Astrocyte (in vitro differentiated cells and primary cell): ENCODE measurements around the gene TEPSIN. TPM values are rescaled to one million over a fixed set of nuclear protein-coding genes. Genes with fewer than 3 reads are reported as not detected.

Experiments
- DNase-seq: peaks from one replicate; pipeline ENCODE4 v3.0.0-alpha.2; 2010; ENCODE audit warnings: low read depth
- FAIRE-seq: peaks from 2 replicates; lab custom pipeline; 2011; peaks lifted over from hg19 to GRCh38; lab: Jason Lieb, UNC
- H2AFZ ChIP-seq: 2 replicates; pipeline ENCODE4 v1.6.0; 2012; ENCODE audit warnings: low read depth, low read length, inconsistent platforms
- H3K27ac ChIP-seq: 2 replicates; pipeline ENCODE4 v1.5.1; 2011; ENCODE audit warnings: low read depth, low read length, inconsistent platforms
- H3K27me3 ChIP-seq: 2 replicates; pipeline ENCODE4 v1.6.0; 2011; ENCODE audit warnings: low read length, inconsistent platforms; ENCODE audit not compliant: insufficient read depth
- H3K36me3 ChIP-seq: 2 replicates; pipeline ENCODE4 v1.5.1; 2011; ENCODE audit warnings: low read length, inconsistent platforms; ENCODE audit not compliant: insufficient read depth
- H3K4me1 ChIP-seq: 2 replicates; pipeline ENCODE4 v1.5.1; 2011; ENCODE audit warnings: low read length, inconsistent platforms; ENCODE audit not compliant: insufficient read depth
- H3K4me2 ChIP-seq: 2 replicates; pipeline ENCODE4 v1.6.0; 2012; ENCODE audit warnings: low read length, inconsistent platforms
- H3K4me3 ChIP-seq: 2 replicates; pipeline ENCODE4 v1.5.1; 2011; ENCODE audit warnings: low read depth, mild to moderate bottlenecking, low read length, inconsistent platforms; ENCODE audit not compliant: insufficient read depth
- H3K79me2 ChIP-seq: 2 replicates; pipeline ENCODE4 v1.6.0; 2012; ENCODE audit warnings: mild to moderate bottlenecking, low read length, inconsistent platforms; ENCODE audit not compliant: insufficient read depth
- H3K9ac ChIP-seq: 2 replicates; pipeline ENCODE4 v1.6.0; 2012; ENCODE audit warnings: mild to moderate bottlenecking, low read length, inconsistent platforms
- H3K9me3 ChIP-seq: 2 replicates; pipeline ENCODE4 v1.5.1; 2012; ENCODE audit warnings: low read depth, mild to moderate bottlenecking, low read length, inconsistent platforms; ENCODE audit not compliant: insufficient read depth
- H4K20me1 ChIP-seq: 2 replicates; pipeline ENCODE4 v1.6.0; 2012; ENCODE audit warnings: low read length, inconsistent platforms; ENCODE audit not compliant: insufficient read depth
- H3K27ac Mint-ChIP-seq: one replicate; pipeline ENCODE4 v1.8.0; 2021; ENCODE audit warnings: mild to moderate bottlenecking, mixed read lengths; ENCODE audit not compliant: unreplicated experiment
- H3K27me3 Mint-ChIP-seq: one replicate; pipeline ENCODE4 v1.8.0; 2021; ENCODE audit warnings: low read depth, mixed read lengths; ENCODE audit not compliant: unreplicated experiment
- H3K36me3 Mint-ChIP-seq: one replicate; pipeline ENCODE4 v1.8.0; 2021; ENCODE audit warnings: low read depth, mixed read lengths; ENCODE audit not compliant: unreplicated experiment
- H3K4me1 Mint-ChIP-seq: one replicate; pipeline ENCODE4 v1.8.0; 2021; ENCODE audit warnings: low read depth, mixed read lengths; ENCODE audit not compliant: unreplicated experiment
- H3K4me3 Mint-ChIP-seq: one replicate; pipeline ENCODE4 v1.8.0; 2021; ENCODE audit warnings: mild to moderate bottlenecking, moderate library complexity, mixed read lengths; ENCODE audit not compliant: unreplicated experiment
- H3K9me3 Mint-ChIP-seq: one replicate; pipeline ENCODE4 v1.8.0; 2021; ENCODE audit warnings: mild to moderate bottlenecking, mixed read lengths; ENCODE audit not compliant: unreplicated experiment
- CTCF ChIP-seq: IDR thresholded peaks from 2 replicates; pipeline ENCODE4 v1.5.1; 2011; ENCODE audit warnings: low read depth, mild to moderate bottlenecking, inconsistent platforms, low read length, moderate library complexity; ENCODE audit not compliant: insufficient read depth
- EZH2 ChIP-seq: IDR thresholded peaks from 2 replicates; pipeline ENCODE4 v1.6.1; 2012; ENCODE audit warnings: mild to moderate bottlenecking, low read length, inconsistent platforms; ENCODE audit not compliant: insufficient read depth
- total RNA-seq: library from RNA; stranded (reverse); gene quantifications from 2 replicates; pipeline ENCODE4 v1.2.1, GENCODE V29; 2021

The TEPSIN gene
- total RNA-seq, 1 donor from 2014 or later = 26.4 TPM

GRCh38 chr17:81280571-81280970 lies 41.7 kb upstream of the TEPSIN start:
- TF ChIP-seq EZH2 = no peak
- no peak for TF ChIP-seq CTCF
- Histone ChIP-seq H3K79me2 (peaks cover 8% of the 10 kb centered on the region), H2AFZ (no peak overlapping the region), H3K9me3 (no peaks in the 10 kb centered on the region), H4K20me1 (peaks cover 29% of the 10 kb centered on the region), H3K4me1 (peaks cover 6% of the 10 kb centered on the region), H3K4me2 (no peak overlapping the region), H3K27me3 (no peaks in the 10 kb centered on the region), H3K9ac (no peak overlapping the region), H3K36me3 (peaks cover 6% of the 10 kb centered on the region), H3K4me3 (no peak overlapping the region), H3K27ac (no peak overlapping the region)
- no peak for FAIRE-seq
- peaks cover 19% of the 10 kb centered on the region for H3K36me3 Mint-ChIP-seq
- H3K9me3 Mint-ChIP-seq = no peaks in the 10 kb centered on the region
- H3K27ac Mint-ChIP-seq = no peak overlapping the region
- no peak for DNase-seq
- H3K27me3 Mint-ChIP-seq = no peaks in the 10 kb centered on the region
- no peak overlapping the region for H3K4me3 Mint-ChIP-seq
- no peaks in the 10 kb centered on the region for H3K4me1 Mint-ChIP-seq

- no peak overlapping the region for H3K27ac ChIP-seq
- no peak overlapping the region for H3K4me3 ChIP-seq
- Mint-ChIP-seq H3K9me3 (no peaks in the 10 kb centered on the region), H3K27me3 (no peaks in the 10 kb centered on the region), H3K36me3 (peaks cover 17% of the 10 kb centered on the region), H3K4me1 (no peaks in the 10 kb centered on the region), H3K27ac (no peak overlapping the region), H3K4me3 (no peak overlapping the region)
- no peaks in the 10 kb centered on the region for H3K9me3 ChIP-seq
- H3K9ac ChIP-seq = no peak overlapping the region
- H3K27me3 ChIP-seq = no peaks in the 10 kb centered on the region
- no peak for TF ChIP-seq CTCF
- TF ChIP-seq EZH2 = no peak
- no peaks in the 10 kb centered on the region for H3K79me2 ChIP-seq
- FAIRE-seq (no peak), DNase-seq (no peak)
- peaks cover 29% of the 10 kb centered on the region for H4K20me1 ChIP-seq
- peaks cover 6% of the 10 kb centered on the region for H3K36me3 ChIP-seq
- H2AFZ ChIP-seq = no peak overlapping the region
- H3K4me2 ChIP-seq = no peak overlapping the region
- H3K4me1 ChIP-seq = no peaks in the 10 kb centered on the region
Measured at GRCh38 chr17:81279278-81280275, 40.7 kb upstream of the TEPSIN start.

- H3K9me3 ChIP-seq = no peaks in the 10 kb centered on the region
- no peak overlapping the region for H2AFZ ChIP-seq
- no peaks in the 10 kb centered on the region for H3K4me1 ChIP-seq
- H3K9ac ChIP-seq = no peak overlapping the region
- Mint-ChIP-seq H3K36me3 (peaks cover 17% of the 10 kb centered on the region), H3K4me3 (no peak overlapping the region), H3K27ac (no peak overlapping the region), H3K9me3 (no peaks in the 10 kb centered on the region), H3K27me3 (no peaks in the 10 kb centered on the region), H3K4me1 (no peaks in the 10 kb centered on the region)
- FAIRE-seq (no peak), DNase-seq (no peak)
- H3K79me2 ChIP-seq = no peaks in the 10 kb centered on the region
- peaks cover 29% of the 10 kb centered on the region for H4K20me1 ChIP-seq
- no peak overlapping the region for H3K4me2 ChIP-seq
- peaks cover 8% of the 10 kb centered on the region for H3K36me3 ChIP-seq
- no peak for TF ChIP-seq CTCF
- TF ChIP-seq EZH2 = no peak
- H3K4me3 ChIP-seq = no peak overlapping the region
- H3K27ac ChIP-seq = no peak overlapping the region
- no peaks in the 10 kb centered on the region for H3K27me3 ChIP-seq
Measured at GRCh38 chr17:81278831-81279230, 40.0 kb upstream of the TEPSIN start.
